MM.1S (cell line): ENCODE data around the gene MACROD2.

ENCODE experiments used
- DNase-seq: peaks from one replicate; pipeline ENCODE4 v3.0.0-alpha.2; 2015
- H2AFZ ChIP-seq: fragments of 300-600 bp; sonication (generic); 2 replicates; pipeline ENCODE4 v1.6.0; 2016; ENCODE audit warnings: antibody characterized with exemption, low read length
- H3F3A ChIP-seq: fragments of 300-600 bp; sonication (generic); 2 replicates; pipeline ENCODE4 v1.6.1; 2016; ENCODE audit warnings: mild to moderate bottlenecking, antibody characterized with exemption, low read length, moderate library complexity, mixed read lengths; ENCODE audit not compliant: insufficient read depth
- H3K27ac ChIP-seq: fragments of 300-600 bp; sonication (generic); 2 replicates; pipeline ENCODE4 v1.5.1; 2016; ENCODE audit warnings: mild to moderate bottlenecking, low read length
- H3K27me3 ChIP-seq: fragments of 300-600 bp; sonication (generic); replicated peaks from 2 replicates; pipeline ENCODE4 v1.6.0; 2016; ENCODE audit warnings: low read length; ENCODE audit not compliant: insufficient read depth
- H3K36me3 ChIP-seq: fragments of 300-600 bp; sonication (generic); replicated peaks from 2 replicates; pipeline ENCODE4 v1.6.1; 2016; ENCODE audit warnings: mild to moderate bottlenecking, low read length, mixed read lengths; ENCODE audit not compliant: insufficient read depth
- H3K4me1 ChIP-seq: fragments of 300-600 bp; sonication (generic); 2 replicates; pipeline ENCODE4 v1.6.1; 2016; ENCODE audit warnings: low read length, mixed read lengths
- H3K4me2 ChIP-seq: fragments of 300-600 bp; sonication (generic); 2 replicates; pipeline ENCODE4 v1.6.0; 2016; ENCODE audit warnings: low read depth, low read length
- H3K4me3 ChIP-seq: fragments of 300-600 bp; sonication (generic); 2 replicates; pipeline ENCODE4 v1.5.1; 2016; ENCODE audit warnings: low read length, mixed read lengths
- H3K79me2 ChIP-seq: fragments of 300-600 bp; sonication (generic); 2 replicates; pipeline ENCODE4 v1.6.1; 2016; ENCODE audit warnings: mixed run types, low read length, mixed read lengths
- H3K9ac ChIP-seq: fragments of 300-600 bp; sonication (generic); 2 replicates; pipeline ENCODE4 v1.6.1; 2016; ENCODE audit warnings: low read length, mixed read lengths
- H3K9me2 ChIP-seq: fragments of 300-600 bp; sonication (generic); replicated peaks from 2 replicates; pipeline ENCODE4 v1.6.1; 2016; ENCODE audit warnings: mild to moderate bottlenecking, low read length, mixed read lengths; ENCODE audit not compliant: insufficient read depth
- H3K9me3 ChIP-seq: fragments of 300-600 bp; sonication (generic); replicated peaks from 2 replicates; pipeline ENCODE4 v1.6.1; 2016; ENCODE audit warnings: mild to moderate bottlenecking, low read length, mixed read lengths; ENCODE audit not compliant: insufficient read depth
- H4K20me1 ChIP-seq: fragments of 300-600 bp; sonication (generic); 2 replicates; pipeline ENCODE4 v1.6.1; 2016; ENCODE audit warnings: mild to moderate bottlenecking, low read length, moderate library complexity, mixed read lengths; ENCODE audit not compliant: insufficient read depth
- CTCF ChIP-seq: fragments of 300-600 bp; sonication (generic); IDR thresholded peaks from 2 replicates; pipeline ENCODE4 v1.5.1; 2016; ENCODE audit warnings: antibody characterized with exemption, low read length, mixed read lengths
- EZH2 ChIP-seq: fragments of 300-600 bp; sonication (generic); optimal IDR thresholded peaks from 2 replicates; pipeline ENCODE3; 2017; ENCODE audit warnings: low read depth, mild to moderate bottlenecking, antibody characterized with exemption, low read length, mixed read lengths
- EZH2phosphoT487 ChIP-seq: fragments of 300-600 bp; sonication (generic); IDR thresholded peaks from 2 replicates; pipeline ENCODE4 v1.6.1; 2018; ENCODE audit warnings: antibody characterized with exemption, low read length

The MACROD2 gene

GRCh38 chr20:14522595-14522994 is 527.3 kb downstream of the MACROD2 start:
- no peak overlapping the region for H3K27ac ChIP-seq
- H2AFZ ChIP-seq, result no peak overlapping the region
- TF ChIP-seq EZH2phosphoT487 (no peak), CTCF (no peak), EZH2 (no peak)

GRCh38 chr20:14523090-14523489 is 527.8 kb downstream of the MACROD2 start:
- no peak overlapping the region for H3K9ac ChIP-seq
- no peak for DNase-seq
- no peaks in the 10 kb centered on the region for H4K20me1 ChIP-seq
- H2AFZ ChIP-seq, result no peak overlapping the region
- H3K9me2 ChIP-seq, result no peaks in the 10 kb centered on the region; the same call in 1 of the 2 replicates
- H3K4me1 ChIP-seq, result no peaks in the 10 kb centered on the region
- no peak overlapping the region for H3K27ac ChIP-seq
- no peaks in the 10 kb centered on the region for H3K36me3 ChIP-seq
- no peaks in the 10 kb centered on the region for H3K27me3 ChIP-seq
- H3F3A ChIP-seq, result no peaks in the 10 kb centered on the region
- no peak for TF ChIP-seq EZH2phosphoT487
- no peak for TF ChIP-seq EZH2
- no peak for TF ChIP-seq CTCF
- H3K4me2 ChIP-seq, result no peak overlapping the region
- no peaks in the 10 kb centered on the region for H3K79me2 ChIP-seq
- no peak overlapping the region for H3K4me3 ChIP-seq
- no peaks in the 10 kb centered on the region for H3K9me3 ChIP-seq

More at GRCh38 chr20:14522595-14522994, 527.3 kb downstream of the MACROD2 start:
- Histone ChIP-seq H3F3A (no peaks in the 10 kb centered on the region), H3K79me2 (no peaks in the 10 kb centered on the region), H3K4me1 (no peaks in the 10 kb centered on the region), H3K36me3 (no peaks in the 10 kb centered on the region), H4K20me1 (no peaks in the 10 kb centered on the region), H3K9me2 (no peaks in the 10 kb centered on the region; the same call in 1 of the 2 replicates), H3K9me3 (no peaks in the 10 kb centered on the region), H3K9ac (no peak overlapping the region), H3K4me3 (no peak overlapping the region), H3K4me2 (no peak overlapping the region), H3K27me3 (no peaks in the 10 kb centered on the region)
- no peak for DNase-seq

GRCh38 chr20:14525426-14525825 is 530.1 kb downstream of the MACROD2 start:
- TF ChIP-seq EZH2phosphoT487, result no peak
- TF ChIP-seq CTCF, result no peak
- no peak for TF ChIP-seq EZH2
- no peaks in the 10 kb centered on the region for H3K4me1 ChIP-seq
- no peak overlapping the region for H3K4me2 ChIP-seq
- no peaks in the 10 kb centered on the region for H3K9me2 ChIP-seq
- no peaks in the 10 kb centered on the region for H3F3A ChIP-seq
- no peaks in the 10 kb centered on the region for H3K36me3 ChIP-seq
- H3K4me3 ChIP-seq, result no peak overlapping the region
- H3K9me3 ChIP-seq, result no peaks in the 10 kb centered on the region
- no peaks in the 10 kb centered on the region for H4K20me1 ChIP-seq
- no peak overlapping the region for H2AFZ ChIP-seq
- no peak for DNase-seq
- H3K79me2 ChIP-seq, result no peaks in the 10 kb centered on the region
- H3K9ac ChIP-seq, result no peak overlapping the region
- H3K27ac ChIP-seq, result no peak overlapping the region
- no peaks in the 10 kb centered on the region for H3K27me3 ChIP-seq

GRCh38 chr20:14526891-14527290 is 531.6 kb downstream of the MACROD2 start:
- Histone ChIP-seq H3K79me2 (no peaks in the 10 kb centered on the region), H3K9me3 (no peaks in the 10 kb centered on the region), H3K9me2 (no peaks in the 10 kb centered on the region), H3K36me3 (no peaks in the 10 kb centered on the region), H3K4me1 (no peaks in the 10 kb centered on the region), H3K4me2 (no peak overlapping the region), H3F3A (no peaks in the 10 kb centered on the region), H3K9ac (no peak overlapping the region), H3K27ac (no peak overlapping the region), H2AFZ (no peak overlapping the region), H3K4me3 (no peak overlapping the region), H3K27me3 (no peaks in the 10 kb centered on the region), H4K20me1 (no peaks in the 10 kb centered on the region)
- no peak for TF ChIP-seq EZH2phosphoT487
- no peak for TF ChIP-seq CTCF
- TF ChIP-seq EZH2, result no peak
- DNase-seq, result no peak
